ENCODE data around the gene ANKRD37. TPM values are rescaled to one million over a fixed set of nuclear protein-coding genes. Genes with fewer than 3 reads are reported as not detected.

Gene ANKRD37
- total RNA-seq, 1 experiment from 2014 or later = 5.1 TPM

- Histone ChIP-seq H3K4me3 (ENCODE audit: low read depth in 2 of 2, low read length in 2 of 2) (no peak overlapping the region), H3K4me1 (ENCODE audit: control insufficient read depth, insufficient read depth, low read length) (no peaks in the 10 kb centered on the region), H3K9me3 (ENCODE audit: control insufficient read depth, insufficient read depth, low read depth, low read length) (no peaks in the 10 kb centered on the region), H3K36me3 (ENCODE audit: control insufficient read depth, insufficient read depth, low read length) (no peaks in the 10 kb centered on the region), H3K27ac (ENCODE audit: low read length) (no peak overlapping the region), H3K27me3 (ENCODE audit: control insufficient read depth, insufficient read depth, low read length) (no peaks in the 10 kb centered on the region)
- no TSS peak for BruUV-seq (replicated peaks)
- POLR2A ChIA-PET = no interaction called here
- ATAC-seq (no peak), DNase-seq (ENCODE audit: low read depth, low spot score) (no peak)
- intact Hi-C loops (cut with micrococcal nuclease; ENCODE audit: unreplicated experiment) (no loop called here), in situ Hi-C loops (cut with HindIII; ENCODE audit: low pct_unique_long_range_greater_than_20kb, low sequenced_read_pairs) (no loop called here)
- CTCF ChIA-PET = no interaction called here
- TF ChIP-seq POLR2AphosphoS5 (IDR thresholded peaks at IDR 0.05; ENCODE audit: low read depth, low read length) = no peak
- no peak for TF ChIP-seq TCF7L2 (IDR thresholded peaks at IDR 0.05; ENCODE audit: low read depth, low read length)
Observed at GRCh38 chr4:185378264-185378663, 18.4 kb upstream of the ANKRD37 start.

- Histone ChIP-seq H3K27me3 (ENCODE audit: control insufficient read depth, insufficient read depth, low read length) (no peaks in the 10 kb centered on the region), H3K36me3 (ENCODE audit: control insufficient read depth, insufficient read depth, low read length) (no peaks in the 10 kb centered on the region), H3K4me1 (ENCODE audit: control insufficient read depth, insufficient read depth, low read length) (no peaks in the 10 kb centered on the region), H3K9me3 (ENCODE audit: control insufficient read depth, insufficient read depth, low read depth, low read length) (no peaks in the 10 kb centered on the region), H3K27ac (ENCODE audit: low read length) (no peak overlapping the region), H3K4me3 (ENCODE audit: low read depth in 2 of 2, low read length in 2 of 2) (no peak overlapping the region)
- TF ChIP-seq SIN3A (IDR thresholded peaks at IDR 0.05; ENCODE audit: borderline replicate concordance, insufficient read depth, low read depth, low read length) = no peak
- no peak for TF ChIP-seq CTCF (IDR thresholded peaks at IDR 0.05)
- no peak for TF ChIP-seq REST (IDR thresholded peaks at IDR 0.05; ENCODE audit: insufficient read depth in 1 of 2, low read depth in 2 of 2, low read length in 1 of 2)
- no peak for TF ChIP-seq TCF7L2 (IDR thresholded peaks at IDR 0.05; ENCODE audit: low read depth, low read length)
- no peak for TF ChIP-seq POLR2AphosphoS5 (IDR thresholded peaks at IDR 0.05; ENCODE audit: low read depth, low read length)
- ChIA-PET POLR2A (no interaction called here), CTCF (interaction anchor here (0.6 kb wide), 1 partner anchor 14 kb away, joined by 4 read pairs; no protein-coding TSS in a partner anchor)
- in situ Hi-C loops (cut with HindIII; ENCODE audit: low pct_unique_long_range_greater_than_20kb, low sequenced_read_pairs) = no loop called here
- intact Hi-C loops (cut with micrococcal nuclease; ENCODE audit: unreplicated experiment) = no loop called here
- DNase-seq (ENCODE audit: low read depth, low spot score) = no peak
- no TSS peak for BruUV-seq (replicated peaks)
- ATAC-seq = no peak
Observed at GRCh38 chr4:185379326-185380295, 17.0 kb upstream of the ANKRD37 start.

- Histone ChIP-seq H3K4me3 (ENCODE audit: low read depth in 2 of 2, low read length in 2 of 2) (no peak overlapping the region), H3K27me3 (ENCODE audit: control insufficient read depth, insufficient read depth, low read length) (no peaks in the 10 kb centered on the region), H3K9me3 (ENCODE audit: control insufficient read depth, insufficient read depth, low read depth, low read length) (no peaks in the 10 kb centered on the region), H3K4me1 (ENCODE audit: control insufficient read depth, insufficient read depth, low read length) (no peaks in the 10 kb centered on the region), H3K27ac (ENCODE audit: low read length) (no peak overlapping the region), H3K36me3 (ENCODE audit: control insufficient read depth, insufficient read depth, low read length) (no peaks in the 10 kb centered on the region)
- in situ Hi-C loops (cut with HindIII; ENCODE audit: low pct_unique_long_range_greater_than_20kb, low sequenced_read_pairs) (no loop called here), intact Hi-C loops (cut with micrococcal nuclease; ENCODE audit: unreplicated experiment) (no loop called here)
- ChIA-PET POLR2A (no interaction called here), CTCF (no interaction called here)
- ATAC-seq (no peak), DNase-seq (ENCODE audit: low read depth, low spot score) (no peak)
- no peak for TF ChIP-seq REST (IDR thresholded peaks at IDR 0.05; ENCODE audit: insufficient read depth in 1 of 2, low read depth in 2 of 2, low read length in 1 of 2)
- no peak for TF ChIP-seq TCF7L2 (IDR thresholded peaks at IDR 0.05; ENCODE audit: low read depth, low read length)
- no TSS peak for BruUV-seq (replicated peaks)
Observed at GRCh38 chr4:185380320-185380719, 16.3 kb upstream of the ANKRD37 start.

All from Panc1 (cell line).